HG02852 (cell line): Measurements from ENCODE around the gene CRABP2.

ENCODE experiments used
- ATAC-seq: cut with Tn5 transposase; IDR thresholded peaks from one replicate; pipeline ENCODE4 v1.9.1; 2021; ENCODE audit warnings: mild to moderate bottlenecking, moderate library complexity; ENCODE audit not compliant: unreplicated experiment

CRABP2 gene

GRCh38 chr1:156705321-156705917 lies at the start of gene CRABP2:
Gene CRABP2 (minus strand): TSS chr1:156705583. CDS start chr1:156705446, 137 bp downstream.
- no peak for ATAC-seq

DNA sequence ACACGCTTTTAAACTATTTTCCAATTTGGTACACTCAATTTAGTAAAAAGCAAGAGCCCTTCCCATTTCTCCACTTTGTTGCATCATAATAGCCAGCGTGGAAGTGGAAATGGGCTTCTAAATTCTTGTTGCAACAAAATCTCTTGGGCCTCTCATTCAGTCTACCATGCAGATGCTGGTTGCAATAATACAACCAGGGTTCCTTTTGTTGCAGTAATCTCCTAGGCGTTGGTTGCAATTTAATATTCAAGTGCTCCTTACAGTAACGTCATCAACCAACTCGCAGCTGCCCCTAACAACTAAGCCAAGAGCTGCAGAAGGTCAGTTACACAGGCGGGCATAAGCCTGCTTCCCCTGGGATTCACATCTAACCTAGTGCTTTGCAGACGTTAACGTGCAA lies 48.8 kb upstream of the CRABP2 start:
- ATAC-seq, result no peak

DNA sequence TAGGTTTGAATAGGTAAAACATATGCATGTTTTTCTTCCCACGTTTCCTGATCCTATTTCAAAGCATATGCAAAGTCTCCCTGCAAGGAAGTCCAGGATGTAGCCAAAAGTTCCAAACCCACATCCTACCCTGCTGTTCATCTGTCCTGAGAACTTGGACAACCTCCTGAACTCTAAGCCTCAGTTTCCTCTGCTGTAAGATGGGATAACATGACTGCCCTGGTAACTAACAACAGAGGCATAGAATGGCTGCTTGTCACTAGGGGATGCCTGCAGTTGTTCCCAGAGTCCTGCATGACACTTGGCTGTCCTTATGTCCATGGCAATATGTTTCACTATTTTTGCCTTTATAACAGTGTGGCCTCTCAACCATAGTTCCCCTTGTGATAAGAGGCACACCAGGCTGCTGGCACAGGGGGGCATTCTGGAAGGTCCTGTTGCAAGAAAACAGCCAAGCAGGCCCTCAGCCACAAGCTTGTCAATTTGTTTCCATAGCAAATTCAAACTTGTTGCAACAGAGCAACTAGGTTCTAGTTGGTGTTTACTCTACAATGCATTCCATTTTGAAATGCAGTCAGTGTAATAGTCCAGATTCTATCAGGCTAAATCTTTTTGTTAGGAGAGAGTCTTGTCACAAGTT lies 47.6 kb upstream of the CRABP2 start:
- ATAC-seq, result no peak

- peak; percentile 58 for ATAC-seq
Observed at GRCh38 chr1:156751757-156752481, 46.5 kb upstream of the CRABP2 start.

GRCh38 chr1:156751451-156751756 lies 46.0 kb upstream of the CRABP2 start, which contains the start of gene HDGF:
Gene HDGF (minus strand): TSS chr1:156751675. CDS start chr1:156751429, 246 bp downstream.
- peak; percentile 18 for ATAC-seq

GRCh38 chr1:156750711-156751450 lies 45.5 kb upstream of the CRABP2 start:
- peak; percentile 18 for ATAC-seq

GRCh38 chr1:156750191-156750672 lies 44.8 kb upstream of the CRABP2 start:
- ATAC-seq, result no peak

- ATAC-seq, result no peak
Observed at GRCh38 chr1:156749419-156750118, 44.2 kb upstream of the CRABP2 start.

GRCh38 chr1:156748670-156749418 lies 43.5 kb upstream of the CRABP2 start:
- no peak for ATAC-seq

DNA sequence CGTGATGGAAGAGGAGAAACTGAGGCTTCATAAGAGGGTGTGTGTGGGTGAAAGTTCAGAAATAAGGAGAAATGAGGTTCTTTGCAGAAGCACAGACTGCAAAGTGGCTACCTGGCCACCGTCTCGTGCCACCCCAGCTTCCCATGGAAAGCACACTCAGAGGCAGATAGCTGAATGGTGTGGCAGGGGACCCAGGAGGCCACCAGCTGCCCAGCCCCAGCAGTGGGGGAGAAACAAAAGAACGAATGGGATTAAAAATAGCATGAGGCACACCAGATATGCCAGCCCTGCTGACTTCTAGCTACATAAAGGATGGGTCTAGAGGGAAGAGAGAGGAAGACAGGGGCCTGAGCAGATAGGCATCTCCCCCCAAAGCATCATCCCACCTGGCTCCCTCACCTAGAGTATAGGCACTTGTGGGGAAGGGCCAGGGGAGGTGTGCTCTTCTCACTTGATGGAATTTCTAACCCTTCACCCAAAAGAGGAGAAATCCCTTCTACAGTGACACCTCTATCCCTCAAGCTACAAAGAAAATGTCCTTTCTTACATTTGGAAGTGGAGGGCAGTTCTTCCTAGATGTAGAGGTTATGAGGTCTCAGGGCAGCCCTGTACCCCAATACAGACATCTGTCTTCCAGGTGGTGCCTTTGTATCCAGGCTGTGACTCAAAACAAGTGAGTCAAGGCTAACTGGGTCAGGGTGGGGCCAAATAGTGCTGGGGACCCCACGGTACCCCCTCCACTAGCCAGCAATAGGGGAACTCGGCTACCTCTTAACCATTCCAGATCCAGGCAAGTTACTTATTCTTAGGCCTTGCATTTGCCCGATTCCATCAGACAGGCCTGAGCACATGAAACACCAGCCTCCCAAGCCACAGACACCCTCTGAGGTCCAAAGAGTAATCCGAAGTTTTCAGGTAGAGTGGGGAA lies 42.6 kb upstream of the CRABP2 start:
- no peak for ATAC-seq

GRCh38 chr1:156746728-156747631 lies 41.6 kb upstream of the CRABP2 start:
- no peak for ATAC-seq

DNA sequence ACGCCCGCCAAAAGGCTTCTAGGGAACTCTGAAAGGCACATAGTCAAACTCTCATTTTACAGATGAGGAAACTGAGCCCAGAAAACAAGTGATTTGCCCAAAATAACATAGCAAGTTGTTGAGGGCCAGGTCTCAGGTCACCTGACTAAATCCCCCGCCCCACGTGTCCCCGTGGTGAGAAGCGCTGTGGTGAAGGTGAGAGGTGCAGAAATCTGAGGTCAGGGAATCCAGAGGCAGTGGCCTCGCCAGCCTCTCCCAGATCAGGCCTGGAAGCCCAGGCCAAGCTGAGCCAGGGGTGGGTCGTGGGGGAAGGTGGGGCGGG lies 41.0 kb upstream of the CRABP2 start:
- no peak for ATAC-seq

DNA sequence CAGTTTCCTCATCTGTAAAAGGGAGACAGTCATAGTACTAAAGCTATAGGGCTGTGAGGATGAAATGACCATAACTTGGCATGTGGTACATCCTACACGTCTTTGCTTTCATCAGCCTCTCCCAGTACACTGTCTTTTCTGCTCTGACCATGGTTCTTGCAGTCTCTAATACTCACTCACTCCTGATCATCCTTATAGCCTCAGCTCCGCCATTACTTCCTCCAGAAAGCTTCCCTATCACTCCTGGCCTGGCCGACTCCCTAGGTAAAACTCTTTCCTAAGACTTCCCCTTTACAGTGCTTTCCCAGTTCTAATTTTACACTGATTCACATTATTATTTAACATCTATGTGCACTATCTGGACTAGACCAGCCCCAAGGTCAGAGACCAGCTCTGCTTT lies 40.5 kb upstream of the CRABP2 start:
- ATAC-seq, result no peak

DNA sequence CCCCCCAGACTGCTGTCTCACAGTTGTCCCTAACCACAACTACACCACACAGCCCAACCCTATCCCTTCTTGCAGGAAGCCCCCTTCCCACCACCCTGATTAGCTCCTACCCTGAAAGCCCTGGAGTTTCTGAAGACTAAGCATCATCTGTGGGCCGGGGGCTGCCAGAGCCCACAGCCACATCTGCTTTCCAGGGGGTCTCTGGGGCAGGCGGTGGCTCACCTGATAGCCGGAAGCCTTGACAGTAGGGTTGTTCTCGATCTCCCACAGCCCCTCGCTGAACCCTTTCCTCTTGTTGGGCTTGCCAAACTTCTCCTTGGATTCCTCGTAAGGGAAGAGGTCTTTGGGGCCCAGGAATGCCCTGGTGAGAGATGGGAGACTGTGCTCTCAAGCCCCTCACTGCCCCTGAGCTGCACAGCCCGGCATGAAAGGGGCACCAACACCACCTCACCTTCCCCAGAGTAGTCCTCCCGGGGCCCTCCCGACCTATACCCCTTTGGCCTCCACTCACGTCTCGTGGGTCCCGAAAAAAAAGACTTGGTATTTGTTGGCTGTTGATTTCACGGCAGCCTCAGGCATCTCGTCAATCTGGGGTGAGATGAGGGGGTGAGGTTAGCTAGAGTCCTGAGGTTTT lies 39.5 kb upstream of the CRABP2 start:
- ATAC-seq, result no peak

DNA sequence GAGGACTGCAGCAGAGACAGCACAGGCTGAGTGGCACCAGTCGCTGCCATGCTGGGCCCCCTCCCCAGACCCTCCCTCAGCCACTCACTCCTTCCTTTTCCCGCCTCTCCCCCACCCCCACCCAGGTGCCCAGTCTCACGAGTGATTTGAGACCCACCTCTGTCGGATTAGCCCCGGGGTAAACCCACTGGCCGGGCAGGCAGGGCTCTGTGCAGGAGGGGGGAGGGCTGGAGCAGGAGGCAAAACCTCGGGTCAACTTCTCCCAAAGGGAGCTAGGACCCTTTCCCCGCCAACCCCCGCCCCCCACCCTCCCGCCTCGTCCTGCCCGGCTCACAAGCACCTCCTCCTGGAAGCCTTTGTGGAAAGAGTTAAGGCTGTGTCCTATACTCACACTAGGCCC lies 39.0 kb upstream of the CRABP2 start:
- no peak for ATAC-seq

- ATAC-seq, result no peak
Observed at GRCh38 chr1:156743367-156744302, 38.3 kb upstream of the CRABP2 start.

GRCh38 chr1:156742801-156743200 lies 37.4 kb upstream of the CRABP2 start:
- no peak for ATAC-seq
